Mesendoderm (in vitro differentiated cells): ENCODE results near the gene GPRIN2.
"Not testable (repeated sequence)": the region's sequence is repeated elsewhere in the genome, so short reads cannot be mapped to it uniquely, and the experiment has no call there.

Experiments used
- DNase-seq: peaks from one replicate; pipeline ENCODE4 v3.0.0; 2013
- H2AK5ac ChIP-seq: 2 replicates; pipeline ENCODE4 v1.6.1; 2013; ENCODE audit warnings: low read length, inconsistent platforms
- H2BK120ac ChIP-seq: 2 replicates; pipeline ENCODE4 v1.6.1; 2013; ENCODE audit warnings: low read depth, mild to moderate bottlenecking, low read length, moderate library complexity, mixed read lengths
- H2BK15ac ChIP-seq: replicated peaks from 2 replicates; pipeline ENCODE4 v1.6.1; 2013; ENCODE audit warnings: low read depth, mild to moderate bottlenecking, moderate library complexity
- H2BK5ac ChIP-seq: 2 replicates; pipeline ENCODE4 v1.6.1; 2013; ENCODE audit warnings: low read length, inconsistent platforms
- H3K18ac ChIP-seq: 2 replicates; pipeline ENCODE4 v1.6.1; 2013; ENCODE audit warnings: mild to moderate bottlenecking, low read length, mixed read lengths
- H3K23ac ChIP-seq: one replicate; pipeline ENCODE4 v1.6.1; 2013; ENCODE audit warnings: low read length
- H3K27ac ChIP-seq: 2 replicates; pipeline ENCODE4 v1.5.1; 2013; ENCODE audit warnings: low read depth, mild to moderate bottlenecking, inconsistent platforms, low read length, moderate library complexity
- H3K27me3 ChIP-seq: 2 replicates; pipeline ENCODE4 v1.6.1; 2013; ENCODE audit warnings: low read length, control low read depth, mild to moderate bottlenecking, inconsistent platforms; ENCODE audit not compliant: insufficient read depth, poor library complexity
- H3K36me3 ChIP-seq: 2 replicates; pipeline ENCODE4 v1.6.1; 2013; ENCODE audit warnings: low read length, inconsistent platforms; ENCODE audit not compliant: control insufficient read depth, insufficient read depth
- H3K4ac ChIP-seq: one replicate; pipeline ENCODE4 v1.6.1; 2013; ENCODE audit warnings: low read depth, mild to moderate bottlenecking, low read length, moderate library complexity
- H3K4me1 ChIP-seq: 2 replicates; pipeline ENCODE4 v1.6.1; 2013; ENCODE audit warnings: low read depth, low read length, inconsistent platforms; ENCODE audit not compliant: control insufficient read depth
- H3K4me2 ChIP-seq: 2 replicates; pipeline ENCODE4 v1.6.1; 2013; ENCODE audit warnings: low read length
- H3K4me3 ChIP-seq: 2 replicates; pipeline ENCODE4 v1.5.1; 2013; ENCODE audit warnings: mild to moderate bottlenecking, low read length
- H3K56ac ChIP-seq: one replicate; pipeline ENCODE4 v1.6.1; 2013; ENCODE audit warnings: low read length
- H3K79me1 ChIP-seq: 2 replicates; pipeline ENCODE4 v1.6.1; 2013; ENCODE audit warnings: low read length, inconsistent platforms
- H3K79me2 ChIP-seq: 2 replicates; pipeline ENCODE4 v1.6.1; 2013; ENCODE audit warnings: mild to moderate bottlenecking, low read length; ENCODE audit not compliant: control insufficient read depth, insufficient read depth
- H3K9ac ChIP-seq: 2 replicates; pipeline ENCODE4 v1.6.1; 2013; ENCODE audit warnings: low read length, inconsistent platforms
- H4K5ac ChIP-seq: one replicate; pipeline ENCODE4 v1.6.1; 2013; ENCODE audit warnings: low read length
- H4K8ac ChIP-seq: one replicate; pipeline ENCODE4 v1.6.1; 2013; ENCODE audit warnings: low read depth, mild to moderate bottlenecking, control low read depth, low read length, moderate library complexity
- WGBS: extraction: QIAGEN DNeasy Blood & Tissue Kit; methylation state at CpG from one replicate; pipeline ENCODE4 v1.1.7; 2013; ENCODE audit warnings: low lambda C conversion rate, missing lambda C conversion rate; ENCODE audit not compliant: insufficient coverage; ENCODE audit errors: extremely low coverage; 5-methylcytosine and 5-hydroxymethylcytosine counted together

GPRIN2 gene

GRCh38 chr10:46577624-46578473 is 21.4 kb upstream of the GPRIN2 start:
- H4K5ac ChIP-seq, H2BK120ac ChIP-seq, H3K4me3 ChIP-seq, H3K23ac ChIP-seq, H3K27me3 ChIP-seq, H3K9ac ChIP-seq, H3K79me2 ChIP-seq, H2BK15ac ChIP-seq, H3K27ac ChIP-seq, H3K18ac ChIP-seq, H2AK5ac ChIP-seq, H2BK5ac ChIP-seq, H3K4me2 ChIP-seq, H3K4ac ChIP-seq, H3K4me1 ChIP-seq, H3K79me1 ChIP-seq, H3K56ac ChIP-seq, H3K36me3 ChIP-seq, H4K8ac ChIP-seq, DNase-seq: not testable (repeated sequence)
- WGBS = no CpG with 5 or more reads among the region's 50 CpGs

DNA sequence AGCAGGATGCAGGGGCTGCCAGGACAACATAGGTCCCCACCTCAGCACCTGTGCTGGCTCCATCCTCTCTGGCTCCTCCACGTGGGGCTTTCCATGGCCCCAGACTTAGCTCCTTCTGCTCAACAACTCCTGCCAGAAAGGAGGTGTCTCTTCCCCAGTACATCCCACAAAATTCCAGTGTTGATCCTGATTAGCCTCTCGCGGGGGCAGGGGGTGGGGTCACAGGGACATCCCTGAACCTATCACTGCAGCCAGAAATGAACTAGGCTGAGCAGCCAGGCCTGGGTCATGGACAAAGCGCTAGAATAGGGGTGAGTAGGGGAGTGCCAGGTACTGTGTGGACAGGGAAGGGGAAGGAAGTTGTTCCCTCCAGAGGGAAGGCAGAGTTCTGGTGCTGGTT is 17.4 kb upstream of the GPRIN2 start:
- H3K56ac ChIP-seq, H3K4ac ChIP-seq, H3K36me3 ChIP-seq, DNase-seq, H4K5ac ChIP-seq, H3K4me1 ChIP-seq, H2BK15ac ChIP-seq, H4K8ac ChIP-seq, H3K27me3 ChIP-seq, H3K79me1 ChIP-seq, H2BK120ac ChIP-seq, H3K4me2 ChIP-seq, H3K27ac ChIP-seq, H2AK5ac ChIP-seq, H3K18ac ChIP-seq, H3K79me2 ChIP-seq, H3K4me3 ChIP-seq, H3K9ac ChIP-seq, H2BK5ac ChIP-seq, H3K23ac ChIP-seq: not testable (repeated sequence)
- no CpG with 5 or more reads among the region's 4 CpGs for WGBS

DNA sequence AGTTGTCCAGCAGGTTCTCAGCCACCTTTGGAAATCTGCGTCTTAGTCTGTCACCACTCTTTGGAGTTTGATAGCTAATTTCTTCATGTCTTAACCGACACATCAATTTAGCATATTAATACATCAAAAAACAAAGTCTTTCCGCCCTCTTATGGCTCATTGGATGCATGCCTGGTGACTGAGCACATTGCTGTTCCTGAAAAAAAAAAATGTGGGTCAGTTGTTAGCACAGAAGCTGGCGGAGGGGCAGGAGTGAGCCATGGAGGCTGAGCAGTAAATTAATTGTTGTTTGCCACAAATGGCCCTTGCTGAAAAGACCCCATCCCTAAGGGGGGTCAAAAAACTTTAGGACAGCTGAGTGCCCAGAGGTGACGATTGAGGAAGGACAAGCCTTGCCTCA is 16.9 kb upstream of the GPRIN2 start:
- not testable (repeated sequence) for H3K56ac ChIP-seq, H3K4me2 ChIP-seq, H3K4me3 ChIP-seq, DNase-seq, H3K4ac ChIP-seq, H3K79me1 ChIP-seq, H2BK15ac ChIP-seq, H2BK5ac ChIP-seq, H3K18ac ChIP-seq, H3K23ac ChIP-seq, H2BK120ac ChIP-seq, H4K5ac ChIP-seq, H4K8ac ChIP-seq, H3K27ac ChIP-seq, H3K36me3 ChIP-seq, H2AK5ac ChIP-seq, H3K4me1 ChIP-seq, H3K27me3 ChIP-seq, H3K79me2 ChIP-seq, H3K9ac ChIP-seq
- no CpG with 5 or more reads among the region's 5 CpGs for WGBS

DNA sequence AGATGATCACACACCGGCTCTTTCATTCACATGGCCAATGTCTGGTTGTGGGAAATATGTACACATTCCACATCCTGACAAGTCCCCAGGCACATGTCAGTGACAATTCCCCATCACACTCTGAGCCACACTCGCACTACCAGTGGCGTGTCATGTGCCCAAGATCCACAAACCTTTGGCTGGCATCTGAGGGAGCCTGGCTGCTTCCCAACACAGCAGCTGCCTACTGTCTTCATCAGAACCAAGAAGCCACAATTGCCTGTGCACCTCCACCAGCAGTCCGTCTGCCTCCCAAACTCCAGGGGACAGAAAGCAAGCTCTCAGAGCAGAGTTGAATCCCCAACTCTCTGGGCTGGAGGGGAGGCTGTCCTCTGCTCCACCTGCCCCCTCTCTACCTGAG is 16.3 kb upstream of the GPRIN2 start:
- not testable (repeated sequence) for H3K4me3 ChIP-seq, H3K36me3 ChIP-seq, DNase-seq, H3K9ac ChIP-seq, H3K27me3 ChIP-seq, H3K23ac ChIP-seq, H3K27ac ChIP-seq, H2BK120ac ChIP-seq, H3K4me2 ChIP-seq, H4K8ac ChIP-seq, H2AK5ac ChIP-seq, H3K4me1 ChIP-seq, H2BK5ac ChIP-seq, H3K56ac ChIP-seq, H4K5ac ChIP-seq, H3K79me1 ChIP-seq, H3K79me2 ChIP-seq, H3K18ac ChIP-seq, H2BK15ac ChIP-seq, H3K4ac ChIP-seq
- WGBS = no CpG with 5 or more reads among the region's 4 CpGs

DNA sequence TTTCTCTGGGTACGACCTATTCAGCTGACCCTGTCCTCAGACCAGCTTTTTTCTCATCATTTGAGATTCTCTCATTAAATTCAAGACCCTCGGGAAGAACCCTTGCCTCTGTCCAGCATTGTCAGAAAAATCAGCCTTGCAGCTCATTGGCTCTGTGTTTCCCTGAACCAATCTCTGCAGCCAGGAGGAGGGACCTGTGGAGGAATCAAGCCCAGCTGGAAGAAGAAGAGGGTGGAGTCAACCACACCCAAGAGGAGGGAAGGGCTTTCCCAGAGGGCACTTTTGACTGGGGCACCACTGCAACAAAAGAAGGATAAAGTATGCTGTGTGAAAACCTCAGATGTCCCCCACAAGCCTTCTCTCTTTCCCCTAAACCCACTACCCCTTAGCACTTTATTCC is 14.2 kb upstream of the GPRIN2 start:
- H3K27ac ChIP-seq, H3K23ac ChIP-seq, H3K4me3 ChIP-seq, DNase-seq, H2BK5ac ChIP-seq, H3K36me3 ChIP-seq, H2BK15ac ChIP-seq, H2AK5ac ChIP-seq, H3K79me1 ChIP-seq, H3K4me2 ChIP-seq, H3K4me1 ChIP-seq, H3K18ac ChIP-seq, H3K9ac ChIP-seq, H3K56ac ChIP-seq, H2BK120ac ChIP-seq, H4K5ac ChIP-seq, H3K4ac ChIP-seq, H3K79me2 ChIP-seq, H4K8ac ChIP-seq, H3K27me3 ChIP-seq: not testable (repeated sequence)
- WGBS = no CpG with 5 or more reads among the region's 2 CpGs

GRCh38 chr10:46567151-46567550 is 10.7 kb upstream of the GPRIN2 start:
- no CpG with 5 or more reads among the region's 9 CpGs for WGBS
- not testable (repeated sequence) for H4K5ac ChIP-seq, H4K8ac ChIP-seq, H3K4ac ChIP-seq, H3K4me2 ChIP-seq, H3K56ac ChIP-seq, H3K18ac ChIP-seq, H3K4me3 ChIP-seq, H3K36me3 ChIP-seq, H2AK5ac ChIP-seq, DNase-seq, H2BK120ac ChIP-seq, H3K27me3 ChIP-seq, H3K23ac ChIP-seq, H3K9ac ChIP-seq, H3K27ac ChIP-seq, H3K79me1 ChIP-seq, H2BK15ac ChIP-seq, H2BK5ac ChIP-seq, H3K4me1 ChIP-seq, H3K79me2 ChIP-seq
